Muscle layer of colon (tissue), 2 donors: Measurements from ENCODE around the gene CD244.
"Not testable (repeated sequence)": the region's sequence is repeated elsewhere in the genome, so short reads cannot be mapped to it uniquely, and the experiment has no call there.

Experiments used
- H3K27ac ChIP-seq: one replicate; pipeline ENCODE4 v1.7.0; 2013; ENCODE audit warnings: low read depth, mild to moderate bottlenecking, low read length, moderate library complexity
- H3K27me3 ChIP-seq, 2 donors: one replicate each; pipeline ENCODE4 v1.7.0; 2013; ENCODE audit warnings: low read length in 2 of 2, mild to moderate bottlenecking in 2 of 2; ENCODE audit not compliant: insufficient read depth in 2 of 2, control insufficient read depth in 1 of 2
- H3K36me3 ChIP-seq: one replicate; pipeline ENCODE4 v1.7.0; 2013; ENCODE audit warnings: mild to moderate bottlenecking, low read length; ENCODE audit not compliant: insufficient read depth
- H3K4me1 ChIP-seq: one replicate; pipeline ENCODE4 v1.7.0; 2013; ENCODE audit warnings: mild to moderate bottlenecking, low read length; ENCODE audit not compliant: insufficient read depth
- H3K4me3 ChIP-seq, 2 donors: one replicate each; pipeline ENCODE4 v1.7.0; 2013; ENCODE audit warnings: low read length in 2 of 2, low read depth in 1 of 2, mild to moderate bottlenecking in 1 of 2, moderate library complexity in 1 of 2
- H3K9ac ChIP-seq: one replicate; pipeline ENCODE4 v1.7.0; 2013; ENCODE audit warnings: low read length
- H3K9me3 ChIP-seq: one replicate; pipeline ENCODE4 v1.7.0; 2013; ENCODE audit warnings: mild to moderate bottlenecking, low read length
- donor health status: abdominal sarcoma.
- donor health status: Adenocarcinoma of cecum.

CD244 gene

DNA sequence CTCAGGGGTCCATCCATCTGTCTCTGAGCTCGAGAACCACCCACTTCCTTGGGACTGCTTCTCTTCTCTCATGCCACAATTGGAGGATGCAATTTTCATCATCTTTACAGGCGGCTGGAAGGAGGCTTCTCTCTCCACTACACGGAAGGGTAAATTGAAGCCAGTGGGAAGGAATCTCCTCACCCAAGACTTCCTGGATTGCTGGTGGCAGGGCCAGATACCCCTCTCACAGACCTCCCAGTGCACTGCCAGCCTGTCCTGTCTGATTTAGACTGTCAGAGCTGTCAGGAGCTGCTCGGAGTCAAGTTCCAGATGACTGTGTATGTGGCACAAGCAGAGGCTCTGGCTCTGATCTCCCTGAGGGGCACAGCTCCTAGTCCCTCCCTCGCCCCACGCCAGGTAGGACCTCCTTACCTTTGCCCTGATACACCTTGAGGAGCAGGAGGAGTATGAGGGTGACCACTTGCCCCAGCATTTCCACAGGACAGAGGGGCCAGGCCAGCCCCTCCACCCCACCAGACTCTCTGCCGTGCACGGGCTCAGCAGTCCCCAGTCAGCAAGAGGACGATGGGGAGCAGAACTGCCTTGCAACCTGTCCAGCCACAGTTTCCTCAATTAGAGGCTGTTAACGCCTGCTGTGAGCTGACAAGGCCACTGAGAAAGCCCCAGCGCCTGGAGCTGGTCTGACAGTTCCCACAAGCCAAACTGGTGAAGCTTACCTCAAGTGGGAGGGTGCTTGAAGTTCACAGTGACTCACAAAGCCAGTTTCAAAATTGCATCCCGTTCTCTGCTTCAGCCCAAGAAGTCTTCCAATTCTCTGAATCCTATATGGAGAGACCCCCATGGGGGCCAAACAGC is at the start of gene CD244:
Gene CD244 (minus strand): TSS at position 685 of the 858 bp plus-strand sequence. CDS start 210 bp downstream, at position 475.
- no peak within 1 kb of the TSS for H3K9ac ChIP-seq
- H3K9me3 ChIP-seq, result no peaks in the 10 kb centered on the region
- H3K4me3 ChIP-seq, result no peak within 1 kb of the TSS
- no peak within 1 kb of the TSS for H3K27ac ChIP-seq
- H3K36me3 ChIP-seq, result no peaks in the 10 kb centered on the region
- no peaks in the 10 kb centered on the region for H3K27me3 ChIP-seq
- no peaks in the 10 kb centered on the region for H3K4me1 ChIP-seq

GRCh38 chr1:160911925-160912324 is 49.2 kb upstream of the CD244 start:
- Histone ChIP-seq H3K27me3 (no peaks in the 10 kb centered on the region), H3K27ac (no peak overlapping the region), H3K9me3 (no peaks in the 10 kb centered on the region), H3K9ac (no peak overlapping the region), H3K4me3 (no peak overlapping the region), H3K36me3 (no peaks in the 10 kb centered on the region), H3K4me1 (no peaks in the 10 kb centered on the region)

DNA sequence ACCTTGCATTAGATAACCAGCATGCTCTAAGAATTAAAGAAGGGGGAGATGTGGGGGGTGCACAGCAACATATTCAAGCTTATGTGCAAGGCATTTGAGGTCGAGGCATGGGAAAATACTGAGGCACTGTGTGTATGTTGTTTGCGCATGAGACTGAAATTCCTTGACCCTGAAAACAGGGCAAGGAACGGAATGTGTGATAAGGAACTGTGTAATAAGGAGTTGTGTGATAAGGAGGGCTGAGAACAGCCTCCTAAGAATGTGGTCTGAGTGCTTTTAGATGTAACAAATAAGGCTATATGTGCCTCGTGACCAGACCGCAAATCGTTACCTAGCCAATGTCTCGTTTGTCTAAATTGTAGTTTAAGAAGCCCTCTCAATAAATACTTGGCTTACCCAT is 48.8 kb upstream of the CD244 start:
- H3K4me3 ChIP-seq, result no peak overlapping the region
- no peaks in the 10 kb centered on the region for H3K27me3 ChIP-seq
- H3K9me3 ChIP-seq, result no peaks in the 10 kb centered on the region
- no peaks in the 10 kb centered on the region for H3K4me1 ChIP-seq
- no peak overlapping the region for H3K27ac ChIP-seq
- H3K9ac ChIP-seq, result no peak overlapping the region
- no peaks in the 10 kb centered on the region for H3K36me3 ChIP-seq

- H3K9ac ChIP-seq, result no peak overlapping the region
- H3K27ac ChIP-seq, result no peak overlapping the region
- H3K4me1 ChIP-seq, result no peaks in the 10 kb centered on the region
- H3K9me3 ChIP-seq, result no peaks in the 10 kb centered on the region
- H3K4me3 ChIP-seq, result no peak overlapping the region
- no peaks in the 10 kb centered on the region for H3K27me3 ChIP-seq
- no peaks in the 10 kb centered on the region for H3K36me3 ChIP-seq
Measured at GRCh38 chr1:160910170-160910750, 47.6 kb upstream of the CD244 start.

GRCh38 chr1:160907976-160908375 is 45.3 kb upstream of the CD244 start:
- Histone ChIP-seq H3K27me3 (no peaks in the 10 kb centered on the region), H3K4me1 (no peaks in the 10 kb centered on the region), H3K9ac (no peak overlapping the region), H3K36me3 (no peaks in the 10 kb centered on the region), H3K9me3 (no peaks in the 10 kb centered on the region), H3K27ac (no peak overlapping the region), H3K4me3 (no peak overlapping the region)

DNA sequence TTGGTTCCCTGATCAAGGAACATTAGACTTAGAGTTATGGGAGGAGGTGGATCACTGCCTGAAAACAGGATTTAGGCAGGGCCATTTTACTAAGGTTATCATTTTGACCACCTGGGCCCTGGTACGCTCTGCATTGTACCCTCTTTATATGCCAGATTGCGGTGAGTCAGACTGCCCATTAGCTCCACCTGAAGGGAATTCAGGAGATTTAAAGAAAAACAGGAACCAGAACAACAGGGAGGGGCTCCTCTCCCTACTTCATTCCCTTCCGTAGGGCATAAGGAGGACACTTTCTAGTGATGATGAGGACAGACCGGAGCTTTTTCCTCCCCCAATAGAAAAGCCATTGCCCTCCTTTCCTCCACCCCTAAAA is 42.9 kb upstream of the CD244 start:
- no peaks in the 10 kb centered on the region for H3K27me3 ChIP-seq
- no peak overlapping the region for H3K27ac ChIP-seq
- H3K4me3 ChIP-seq, result no peak overlapping the region
- H3K9me3 ChIP-seq, result no peaks in the 10 kb centered on the region
- no peak overlapping the region for H3K9ac ChIP-seq
- H3K36me3 ChIP-seq, result no peaks in the 10 kb centered on the region
- H3K4me1 ChIP-seq, result no peaks in the 10 kb centered on the region

DNA sequence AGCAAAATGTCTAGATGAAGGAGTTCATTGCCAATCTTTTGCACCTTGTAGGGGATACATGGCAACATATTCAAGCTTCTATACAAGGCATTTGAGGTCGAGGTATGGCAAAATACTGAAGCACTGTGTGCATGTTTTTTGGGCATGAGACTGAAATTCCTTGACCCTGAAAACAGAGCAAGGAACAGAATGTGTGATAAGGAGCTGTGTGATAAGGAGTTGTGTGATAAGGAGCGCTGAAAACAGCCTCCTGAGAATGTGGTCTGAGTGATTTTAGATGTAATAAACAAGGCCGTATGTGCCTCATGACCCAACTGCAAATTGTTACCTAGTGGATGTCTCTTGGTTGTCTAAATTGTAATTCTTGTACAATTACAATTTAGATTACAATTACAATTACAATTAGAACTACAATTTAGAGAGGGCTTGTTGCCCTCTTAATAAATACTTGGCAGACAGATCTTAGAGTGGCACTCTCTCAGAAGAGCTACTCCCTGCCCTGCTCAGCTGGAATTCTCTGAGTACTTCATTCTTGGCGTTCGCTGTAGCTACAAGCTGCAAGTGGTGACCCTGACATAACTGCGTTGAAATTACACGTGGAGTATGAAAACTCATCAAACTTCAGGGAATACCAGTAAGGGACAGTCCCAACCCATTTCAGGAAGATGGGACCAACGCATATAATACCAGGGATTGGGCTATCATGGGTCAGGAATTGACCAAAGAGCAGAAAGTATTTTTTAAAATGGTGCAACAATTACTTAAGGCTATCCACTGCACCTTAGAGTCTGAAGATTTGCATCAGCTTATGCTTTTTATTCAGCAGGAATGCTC is 42.3 kb upstream of the CD244 start:
- Histone ChIP-seq H3K9me3 (no peaks in the 10 kb centered on the region), H3K4me3 (no peak overlapping the region), H3K27ac (no peak overlapping the region), H3K27me3 (no peaks in the 10 kb centered on the region), H3K36me3 (no peaks in the 10 kb centered on the region), H3K9ac (no peak overlapping the region), H3K4me1 (no peaks in the 10 kb centered on the region)

- not testable (repeated sequence) for H3K27me3 ChIP-seq, H3K27ac ChIP-seq, H3K9ac ChIP-seq, H3K9me3 ChIP-seq, H3K36me3 ChIP-seq, H3K4me1 ChIP-seq, H3K4me3 ChIP-seq
Measured at GRCh38 chr1:160902251-160902650, 39.6 kb upstream of the CD244 start.

GRCh38 chr1:160901768-160902167 is 39.1 kb upstream of the CD244 start:
- no peaks in the 10 kb centered on the region for H3K4me1 ChIP-seq

GRCh38 chr1:160900683-160901082 is 38.0 kb upstream of the CD244 start:
- H3K27ac ChIP-seq, H3K4me3 ChIP-seq, H3K4me1 ChIP-seq, H3K36me3 ChIP-seq, H3K27me3 ChIP-seq, H3K9me3 ChIP-seq, H3K9ac ChIP-seq: not testable (repeated sequence)

More at GRCh38 chr1:160901768-160902167, 39.1 kb upstream of the CD244 start:
- Histone ChIP-seq H3K9me3 (no peaks in the 10 kb centered on the region), H3K4me3 (no peak overlapping the region), H3K36me3 (no peaks in the 10 kb centered on the region), H3K27ac (no peak overlapping the region), H3K9ac (no peak overlapping the region), H3K27me3 (no peaks in the 10 kb centered on the region)

- H3K27me3 ChIP-seq, H3K27ac ChIP-seq, H3K4me1 ChIP-seq, H3K9me3 ChIP-seq, H3K9ac ChIP-seq, H3K4me3 ChIP-seq, H3K36me3 ChIP-seq: not testable (repeated sequence)
Measured at GRCh38 chr1:160894368-160895135, 31.9 kb upstream of the CD244 start.
